Subcutaneous adipose tissue (tissue), 4 donors: Measurements from ENCODE around the gene AKNAD1. TPM values are rescaled to one million over a fixed set of nuclear protein-coding genes. Genes with fewer than 3 reads are reported as not detected.

Source experiments
- total RNA-seq, 4 donors: library from RNA; depleted of rRNA; stranded (reverse); fragments of >200 nt; gene quantifications; one replicate each; pipeline ENCODE4 v1.1.0, GENCODE V29; 2016
- TF ChIP-seq, protein P1 (sequence below): fragments of 450-650 bp; IDR thresholded peaks from one replicate; pipeline ENCODE4 v1.5.1; 2016; ENCODE audit warnings: low read depth, mild to moderate bottlenecking, control low read depth, antibody characterized with exemption, moderate library complexity

AKNAD1 gene
- total RNA-seq, 4 donors from 2014 or later: 0.57 to 2.9 (median 1.3) TPM; not detected in 1

DNA sequence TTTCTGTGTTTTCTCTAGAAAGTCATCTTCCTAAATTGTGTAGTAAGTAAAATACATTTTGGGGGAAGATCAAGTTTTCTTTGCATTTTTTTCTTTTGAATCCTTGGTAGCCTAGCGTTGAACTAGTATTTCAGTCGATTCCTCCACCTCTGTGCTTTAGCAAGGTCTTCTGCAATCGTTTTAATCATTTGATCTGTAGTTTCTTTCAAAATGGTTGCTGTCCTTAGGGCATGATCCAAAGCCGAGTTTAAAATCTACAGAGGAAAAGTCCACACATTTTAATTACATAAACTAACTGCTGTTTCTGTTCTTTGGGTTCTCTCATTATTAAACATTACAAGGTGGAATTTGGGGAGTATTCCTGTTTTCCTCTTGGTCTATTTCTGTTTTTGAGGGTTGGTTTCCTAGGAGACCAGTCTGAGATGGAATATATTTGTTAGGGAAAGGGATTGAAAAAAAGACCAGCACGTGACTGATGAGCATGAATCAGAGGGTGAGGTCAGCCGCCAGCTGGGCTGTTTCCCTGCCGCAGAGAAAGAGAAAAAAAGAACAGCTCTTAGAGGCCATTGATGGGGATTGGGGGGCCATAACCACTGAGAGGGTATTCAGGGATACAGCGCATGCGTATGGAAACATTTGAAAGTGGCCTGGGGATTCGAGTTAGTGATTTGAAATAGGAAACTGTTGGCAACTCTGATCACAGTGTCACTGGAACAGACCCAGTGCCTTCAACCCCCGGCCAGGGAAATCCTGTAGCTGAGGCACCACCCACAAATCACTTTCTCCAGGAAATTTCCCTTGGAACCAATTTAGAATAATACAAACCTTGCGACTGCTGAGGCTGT is 40.6 kb downstream of the AKNAD1 start:
- TF ChIP-seq, protein P1, sequence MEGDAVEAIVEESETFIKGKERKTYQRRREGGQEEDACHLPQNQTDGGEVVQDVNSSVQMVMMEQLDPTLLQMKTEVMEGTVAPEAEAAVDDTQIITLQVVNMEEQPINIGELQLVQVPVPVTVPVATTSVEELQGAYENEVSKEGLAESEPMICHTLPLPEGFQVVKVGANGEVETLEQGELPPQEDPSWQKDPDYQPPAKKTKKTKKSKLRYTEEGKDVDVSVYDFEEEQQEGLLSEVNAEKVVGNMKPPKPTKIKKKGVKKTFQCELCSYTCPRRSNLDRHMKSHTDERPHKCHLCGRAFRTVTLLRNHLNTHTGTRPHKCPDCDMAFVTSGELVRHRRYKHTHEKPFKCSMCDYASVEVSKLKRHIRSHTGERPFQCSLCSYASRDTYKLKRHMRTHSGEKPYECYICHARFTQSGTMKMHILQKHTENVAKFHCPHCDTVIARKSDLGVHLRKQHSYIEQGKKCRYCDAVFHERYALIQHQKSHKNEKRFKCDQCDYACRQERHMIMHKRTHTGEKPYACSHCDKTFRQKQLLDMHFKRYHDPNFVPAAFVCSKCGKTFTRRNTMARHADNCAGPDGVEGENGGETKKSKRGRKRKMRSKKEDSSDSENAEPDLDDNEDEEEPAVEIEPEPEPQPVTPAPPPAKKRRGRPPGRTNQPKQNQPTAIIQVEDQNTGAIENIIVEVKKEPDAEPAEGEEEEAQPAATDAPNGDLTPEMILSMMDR: no peak

DNA sequence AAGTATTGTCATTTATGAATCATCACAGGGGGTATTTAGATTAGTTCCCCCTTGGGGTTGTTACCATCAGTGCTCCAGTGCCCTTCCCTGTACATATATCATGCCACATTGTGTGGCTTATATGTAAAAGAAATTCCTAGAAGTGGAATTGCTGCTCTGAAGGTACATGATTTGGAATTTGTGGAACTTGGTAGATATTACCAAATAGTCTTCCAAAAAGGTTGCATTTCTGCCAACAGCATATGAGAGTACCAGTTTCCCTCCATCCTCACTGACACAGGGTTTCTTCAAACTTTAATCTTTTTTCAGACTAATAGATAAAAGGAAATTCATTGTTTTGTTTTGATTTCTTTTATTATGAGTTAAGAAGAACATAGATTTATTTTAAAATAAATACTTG is 41.3 kb downstream of the AKNAD1 start:
- TF ChIP-seq, protein P1: no peak

DNA sequence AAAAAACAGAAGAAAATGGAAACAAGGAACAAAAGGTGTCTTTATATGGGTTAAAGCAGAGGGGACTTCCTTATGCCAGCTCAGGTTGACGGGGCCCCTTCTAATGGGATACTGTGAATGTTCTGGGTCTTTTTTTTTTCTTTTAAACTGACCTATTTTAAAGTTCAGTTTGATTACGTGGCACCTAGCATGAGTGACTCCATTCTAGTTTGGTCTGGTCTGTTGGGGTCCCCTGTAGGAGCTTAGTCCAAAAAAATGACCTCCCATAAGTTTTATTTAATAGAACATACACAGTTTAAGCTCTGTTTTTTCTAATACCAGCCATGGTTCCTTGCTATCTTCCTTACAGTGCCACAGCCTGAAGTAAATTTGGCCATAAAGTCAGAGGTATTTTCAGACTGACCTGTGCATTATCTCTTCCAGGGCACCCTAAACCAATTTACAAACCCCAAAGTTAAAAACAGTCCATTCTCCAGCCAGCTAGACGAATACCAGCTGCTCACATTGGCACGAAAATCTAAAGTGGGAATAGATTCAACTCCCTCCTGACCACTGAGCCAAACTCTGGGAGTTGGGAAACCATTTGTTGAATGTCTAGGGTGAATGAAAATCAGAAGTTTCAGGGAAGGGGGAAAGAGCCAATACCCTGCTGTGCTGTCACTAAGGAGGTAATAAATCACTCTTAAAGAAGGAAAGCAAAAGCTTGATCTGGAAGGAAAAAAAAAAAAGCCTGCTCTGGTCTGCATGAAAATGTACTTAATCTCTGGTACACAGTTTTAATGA is 42.4 kb downstream of the AKNAD1 start:
- TF ChIP-seq, protein P1: no peak

DNA sequence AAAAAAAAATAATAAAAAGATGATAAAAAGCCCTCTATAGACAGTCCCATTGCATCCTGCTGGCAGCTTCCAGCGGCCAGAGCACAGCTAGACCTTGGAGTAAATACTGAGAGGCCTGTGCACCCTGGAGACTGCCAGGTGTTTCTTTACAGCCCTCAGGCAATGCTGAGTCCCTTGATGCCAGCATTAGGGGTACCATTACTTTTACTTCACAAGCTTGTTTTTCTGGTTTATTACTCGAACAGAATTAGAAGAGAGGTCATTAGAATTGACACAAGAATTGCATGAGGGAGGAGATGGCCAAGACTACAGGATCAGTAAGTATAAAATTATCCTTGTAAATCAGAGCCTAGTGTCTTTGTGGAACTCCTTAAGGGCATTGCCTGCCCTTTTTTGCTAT is 43.6 kb downstream of the AKNAD1 start:
- TF ChIP-seq, protein P1: no peak

DNA sequence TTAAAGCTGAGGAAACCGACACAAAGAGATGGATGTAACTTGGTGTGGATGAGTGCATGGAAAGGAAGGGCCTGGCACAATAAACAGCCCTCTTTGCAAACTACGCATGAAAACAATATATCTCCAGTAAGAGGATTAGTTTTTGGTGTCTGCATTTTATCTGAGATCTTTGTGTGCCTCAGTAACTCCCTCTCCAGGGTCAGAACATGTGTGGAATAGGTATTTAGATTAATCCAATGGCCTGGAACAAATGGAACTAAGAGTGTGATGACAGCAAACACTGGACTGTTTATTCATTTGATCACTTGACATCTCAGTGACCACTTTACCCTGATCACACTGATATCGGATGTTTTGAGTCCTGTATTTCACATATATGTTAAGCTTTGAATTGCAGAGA is 45.3 kb downstream of the AKNAD1 start:
- TF ChIP-seq, protein P1: no peak

DNA sequence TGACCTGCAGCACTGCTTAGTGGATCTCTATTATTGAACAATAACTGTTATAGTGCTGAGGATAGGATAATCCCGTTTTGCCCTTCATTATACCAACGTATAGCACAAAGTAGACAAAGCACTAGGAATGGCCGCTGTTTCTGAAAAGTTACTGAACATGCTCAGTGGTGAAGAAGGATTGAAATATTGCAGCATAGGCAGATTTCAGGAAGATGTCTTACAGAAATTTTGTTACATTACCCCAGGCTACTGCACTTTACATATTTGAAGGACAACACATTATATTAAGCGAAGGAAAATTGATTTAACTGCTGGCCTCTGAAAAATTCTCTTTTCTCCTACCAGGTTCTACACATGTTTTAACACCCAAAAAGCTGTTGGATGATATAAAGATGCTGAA is 48.5 kb downstream of the AKNAD1 start:
- TF ChIP-seq, protein P1: no peak

DNA sequence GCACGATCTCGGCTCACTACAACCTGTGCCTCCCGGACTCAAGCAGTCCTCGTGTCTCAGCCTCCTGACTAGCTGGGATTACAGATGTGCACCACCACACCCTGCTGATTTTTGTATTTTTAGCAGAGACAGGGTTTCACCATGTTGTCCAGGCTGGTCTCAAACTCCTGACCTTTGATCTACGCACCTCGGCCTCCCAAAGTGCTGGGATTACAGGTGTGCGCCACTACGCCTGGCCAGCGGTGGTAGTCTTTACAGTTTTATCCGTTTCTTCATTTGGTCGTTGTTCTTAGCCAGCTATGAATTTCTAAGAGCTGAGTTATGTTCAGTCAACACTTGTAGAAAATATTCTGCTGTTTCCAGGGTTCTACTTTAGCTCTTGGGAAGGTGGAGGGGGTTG is 53.3 kb downstream of the AKNAD1 start:
- TF ChIP-seq, protein P1: no peak
